ENCODE measurements around the gene IBA57.
"Not testable (repeated sequence)": the region's sequence is repeated elsewhere in the genome, so short reads cannot be mapped to it uniquely, and the experiment has no call there.

Gene IBA57

DNA sequence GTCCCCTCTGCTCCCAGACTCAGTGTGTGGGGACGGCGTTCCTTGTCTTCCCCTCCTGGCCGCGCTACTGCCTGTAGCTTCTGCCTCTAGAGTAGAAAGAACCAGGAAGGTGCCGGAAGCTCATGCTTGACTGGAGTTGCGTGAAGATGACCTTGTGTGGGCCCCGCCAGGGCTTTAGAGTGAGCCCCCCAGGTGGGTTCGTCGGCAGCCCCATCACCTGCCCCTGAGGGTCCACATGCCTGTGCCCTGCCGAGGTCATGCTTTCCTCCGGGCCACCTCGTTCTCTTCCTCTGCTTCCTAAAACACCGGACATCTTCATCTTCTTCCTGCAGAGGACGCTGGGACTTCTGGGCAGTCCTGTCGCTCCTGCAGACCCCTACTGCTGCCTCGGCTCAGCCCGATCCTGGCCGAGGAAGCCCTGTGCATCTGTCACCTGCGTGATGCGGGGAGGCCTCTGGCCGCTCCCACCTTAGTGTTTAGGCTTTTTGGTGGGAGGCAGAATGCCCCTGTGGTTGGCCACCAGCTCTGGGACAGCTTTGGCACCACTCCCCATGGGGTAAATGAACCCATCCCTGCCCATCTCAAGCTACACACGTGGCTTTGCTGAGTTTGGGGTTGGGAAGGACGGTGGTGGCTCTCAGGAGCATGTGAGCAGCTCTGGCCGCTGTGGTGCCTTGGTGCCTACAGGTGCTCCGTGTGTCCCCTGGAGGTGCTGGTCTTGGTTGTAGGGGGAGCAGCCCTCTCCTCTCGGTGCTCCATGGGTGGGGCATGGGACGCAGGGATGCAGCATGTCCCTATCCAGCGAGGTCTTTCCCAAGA is 54.6 kb downstream of the IBA57 start:
- H3K9me3 ChIP-seq (ENCODE audit: control insufficient read depth in 2 of 2, low read length in 2 of 2), result peaks cover 0 to 6% of the 10 kb centered on the region in 2 donors
- H3K9ac ChIP-seq (ENCODE audit: low read depth in 1 of 2, low read length in 2 of 2), result no peak overlapping the region
- no peak overlapping the region for H3K4me3 ChIP-seq (ENCODE audit: low read length in 2 of 2)
- H3K36me3 ChIP-seq (ENCODE audit: control insufficient read depth in 2 of 2, insufficient read depth in 2 of 2, low read length in 2 of 2), result peaks cover 0 to 2% of the 10 kb centered on the region in 2 donors
- H3K27ac ChIP-seq (ENCODE audit: low read depth in 2 of 2, low read length in 2 of 2), result no peak overlapping the region
- no peaks in the 10 kb centered on the region for H3K27me3 ChIP-seq (ENCODE audit: control insufficient read depth in 2 of 2, insufficient read depth in 2 of 2, low read length in 2 of 2)
- H3K4me1 ChIP-seq (ENCODE audit: control insufficient read depth in 2 of 2, insufficient read depth in 2 of 2, low read length in 2 of 2), result no peaks in the 10 kb centered on the region

DNA sequence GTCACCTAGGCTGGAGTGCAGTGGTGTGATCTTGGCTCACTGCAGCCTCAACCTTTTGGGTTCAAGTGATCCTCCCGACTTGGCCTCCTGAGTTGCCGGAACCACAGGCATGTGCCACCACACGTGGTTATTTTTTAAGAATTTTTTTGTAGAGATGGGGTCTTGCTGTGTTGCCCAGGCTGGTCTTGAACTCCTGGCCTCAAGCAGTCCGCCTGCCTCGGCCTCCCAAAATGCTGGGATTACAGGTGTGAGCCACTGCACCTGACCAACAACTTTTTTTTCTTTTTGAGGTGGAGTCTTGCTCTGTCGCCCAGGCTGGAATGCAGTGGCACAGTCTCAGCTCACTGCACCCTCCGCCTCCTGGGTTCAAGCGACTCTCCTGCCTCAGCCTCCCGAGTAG is 55.5 kb downstream of the IBA57 start:
- H3K9ac ChIP-seq (ENCODE audit: low read depth in 1 of 2, low read length in 2 of 2); H3K27ac ChIP-seq (ENCODE audit: low read depth in 2 of 2, low read length in 2 of 2); H3K4me1 ChIP-seq (ENCODE audit: control insufficient read depth in 2 of 2, insufficient read depth in 2 of 2, low read length in 2 of 2); H3K4me3 ChIP-seq (ENCODE audit: low read length in 2 of 2); H3K36me3 ChIP-seq (ENCODE audit: control insufficient read depth in 2 of 2, insufficient read depth in 2 of 2, low read length in 2 of 2); H3K27me3 ChIP-seq (ENCODE audit: control insufficient read depth in 2 of 2, insufficient read depth in 2 of 2, low read length in 2 of 2); H3K9me3 ChIP-seq (ENCODE audit: control insufficient read depth in 2 of 2, low read length in 2 of 2): not testable (repeated sequence)

DNA sequence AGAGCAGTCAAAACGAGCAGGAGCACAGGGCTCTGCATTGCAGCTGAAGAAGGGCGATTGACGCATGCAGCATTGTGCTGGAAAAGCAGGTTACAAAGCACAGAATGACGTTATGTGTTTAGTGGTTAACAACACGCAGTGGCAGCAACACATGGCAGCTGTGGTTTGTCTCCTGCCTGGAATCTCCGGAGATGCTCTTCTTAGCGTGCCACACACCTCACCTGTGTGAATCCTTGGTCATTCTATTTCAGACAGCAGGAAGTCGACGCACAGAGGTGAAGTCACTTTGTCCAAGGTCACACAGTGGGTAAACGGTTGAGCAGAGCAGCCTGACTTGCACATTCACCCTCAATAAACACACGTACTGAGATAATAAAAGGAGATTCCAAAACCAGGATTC is 56.9 kb downstream of the IBA57 start:
- H3K27ac ChIP-seq (ENCODE audit: low read depth in 2 of 2, low read length in 2 of 2), result no peak overlapping the region

DNA sequence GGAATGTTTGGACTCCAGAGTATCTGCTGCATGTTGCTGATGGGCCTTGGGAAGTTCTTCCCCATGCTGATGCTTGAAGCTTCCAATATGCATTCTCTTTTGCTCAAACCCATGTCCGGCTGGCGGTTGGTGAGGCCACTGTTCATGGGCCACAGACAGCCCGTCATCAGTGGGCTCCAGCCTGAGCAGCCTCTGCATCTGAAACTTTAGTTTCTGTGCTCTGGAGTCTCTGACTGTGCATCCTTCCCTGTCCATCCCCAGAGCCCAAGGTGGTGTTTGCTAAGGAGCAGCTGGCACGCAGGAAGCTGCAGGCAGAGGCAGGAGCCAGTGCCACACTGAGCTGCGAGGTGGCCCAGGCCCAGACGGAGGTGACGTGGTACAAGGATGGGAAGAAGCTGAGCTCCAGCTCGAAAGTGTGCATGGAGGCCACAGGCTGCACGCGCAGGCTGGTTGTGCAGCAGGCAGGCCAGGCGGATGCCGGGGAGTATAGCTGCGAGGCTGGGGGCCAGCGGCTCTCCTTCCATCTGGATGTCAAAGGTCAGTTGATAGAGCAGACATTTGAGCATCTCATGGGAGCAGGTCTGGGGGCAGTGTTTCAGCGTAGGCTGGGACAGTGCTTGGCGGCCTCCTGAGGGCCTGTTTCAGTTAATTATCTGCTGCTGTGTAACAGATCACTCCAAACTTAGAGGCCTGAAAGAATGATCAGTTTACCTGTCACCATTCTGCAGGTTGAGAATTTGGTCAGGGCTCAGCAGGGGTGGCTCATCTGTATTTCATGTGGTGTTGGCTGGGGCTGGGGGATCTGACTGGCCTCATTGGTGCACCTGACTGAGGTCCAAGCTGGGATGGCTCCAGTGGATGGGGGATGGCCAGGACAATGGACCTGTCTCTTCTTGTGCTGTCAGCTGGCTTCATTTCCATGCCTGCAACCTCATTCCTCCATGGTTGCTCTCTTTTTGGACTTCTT is 58.9 kb downstream of the IBA57 start:
- H3K9me3 ChIP-seq (ENCODE audit: control insufficient read depth in 2 of 2, low read length in 2 of 2), result peaks cover 0 to 9% of the 10 kb centered on the region in 2 donors
- H3K4me1 ChIP-seq (ENCODE audit: control insufficient read depth in 2 of 2, insufficient read depth in 2 of 2, low read length in 2 of 2), result no peaks in the 10 kb centered on the region
- no peak overlapping the region for H3K9ac ChIP-seq (ENCODE audit: low read depth in 1 of 2, low read length in 2 of 2)
- H3K27me3 ChIP-seq (ENCODE audit: control insufficient read depth in 2 of 2, insufficient read depth in 2 of 2, low read length in 2 of 2), result no peaks in the 10 kb centered on the region
- peaks cover 0 to 2% of the 10 kb centered on the region in 2 donors for H3K36me3 ChIP-seq (ENCODE audit: control insufficient read depth in 2 of 2, insufficient read depth in 2 of 2, low read length in 2 of 2)
- H3K27ac ChIP-seq (ENCODE audit: low read depth in 2 of 2, low read length in 2 of 2), result no peak overlapping the region
- no peak overlapping the region for H3K4me3 ChIP-seq (ENCODE audit: low read length in 2 of 2)

More for the DNA sequence above, 56.9 kb downstream of the IBA57 start:
- H3K36me3 ChIP-seq (ENCODE audit: control insufficient read depth in 2 of 2, insufficient read depth in 2 of 2, low read length in 2 of 2), result peaks cover 0 to 2% of the 10 kb centered on the region in 2 donors
- no peaks in the 10 kb centered on the region for H3K27me3 ChIP-seq (ENCODE audit: control insufficient read depth in 2 of 2, insufficient read depth in 2 of 2, low read length in 2 of 2)
- H3K4me1 ChIP-seq (ENCODE audit: control insufficient read depth in 2 of 2, insufficient read depth in 2 of 2, low read length in 2 of 2), result no peaks in the 10 kb centered on the region
- peaks cover 0 to 9% of the 10 kb centered on the region in 2 donors for H3K9me3 ChIP-seq (ENCODE audit: control insufficient read depth in 2 of 2, low read length in 2 of 2)
- no peak overlapping the region for H3K4me3 ChIP-seq (ENCODE audit: low read length in 2 of 2)
- H3K9ac ChIP-seq (ENCODE audit: low read depth in 1 of 2, low read length in 2 of 2), result no peak overlapping the region

DNA sequence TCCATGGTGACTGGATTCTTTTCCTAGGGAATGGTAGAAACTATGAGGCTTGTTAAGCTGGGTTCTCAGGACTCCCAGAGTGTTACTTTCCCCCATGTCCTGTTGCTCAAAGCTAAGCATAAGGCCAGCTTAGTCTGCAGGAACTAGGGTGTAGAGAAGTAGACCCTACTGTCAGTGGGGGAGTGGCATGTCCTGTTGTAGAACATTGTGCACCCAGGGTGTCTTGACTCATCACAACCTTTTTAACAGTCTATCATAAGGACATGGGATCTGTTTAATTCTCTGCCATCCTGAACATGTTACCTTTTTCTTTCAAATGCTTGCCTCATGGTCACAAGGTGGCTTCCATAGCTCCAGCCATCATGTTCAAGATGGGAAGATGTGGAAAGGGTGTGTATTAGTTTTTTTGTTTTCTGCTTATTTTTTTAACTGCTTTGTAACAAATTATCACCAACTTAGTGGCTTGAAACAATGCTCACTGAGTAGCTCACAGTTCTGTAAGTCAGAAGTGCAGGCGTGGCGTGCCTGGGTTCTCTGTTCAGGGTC is 59.6 kb downstream of the IBA57 start:
- Histone ChIP-seq H3K4me1 (ENCODE audit: control insufficient read depth in 2 of 2, insufficient read depth in 2 of 2, low read length in 2 of 2) (no peaks in the 10 kb centered on the region), H3K4me3 (ENCODE audit: low read length in 2 of 2) (no peak overlapping the region), H3K9ac (ENCODE audit: low read depth in 1 of 2, low read length in 2 of 2) (no peak overlapping the region), H3K9me3 (ENCODE audit: control insufficient read depth in 2 of 2, low read length in 2 of 2) (peaks cover 0 to 9% of the 10 kb centered on the region in 2 donors), H3K27ac (ENCODE audit: low read depth in 2 of 2, low read length in 2 of 2) (no peak overlapping the region), H3K27me3 (ENCODE audit: control insufficient read depth in 2 of 2, insufficient read depth in 2 of 2, low read length in 2 of 2) (no peaks in the 10 kb centered on the region), H3K36me3 (ENCODE audit: control insufficient read depth in 2 of 2, insufficient read depth in 2 of 2, low read length in 2 of 2) (peaks cover 0 to 2% of the 10 kb centered on the region in 2 donors)

DNA sequence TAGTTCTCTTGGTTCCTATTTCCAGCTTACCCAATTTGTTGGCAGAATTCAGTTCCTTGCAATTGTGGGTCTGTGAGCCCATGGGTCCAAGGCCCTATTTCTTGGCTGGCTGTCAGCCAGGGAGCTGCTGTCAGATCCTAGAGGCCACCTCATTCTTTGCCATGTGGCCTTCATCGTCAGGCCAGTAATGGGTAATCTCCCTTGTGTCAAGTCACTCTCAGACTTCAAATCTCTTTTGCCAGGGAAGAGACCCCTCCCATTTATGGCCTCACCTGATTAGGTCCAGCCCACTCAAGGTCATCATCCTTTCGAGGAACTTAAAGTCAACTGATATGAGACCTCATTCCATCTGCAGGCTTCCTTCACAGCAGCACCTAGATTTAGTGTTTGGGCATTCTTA is 60.1 kb downstream of the IBA57 start:
- peaks cover 0 to 2% of the 10 kb centered on the region in 2 donors for H3K36me3 ChIP-seq (ENCODE audit: control insufficient read depth in 2 of 2, insufficient read depth in 2 of 2, low read length in 2 of 2)
- H3K4me3 ChIP-seq (ENCODE audit: low read length in 2 of 2), result no peak overlapping the region
- H3K27ac ChIP-seq (ENCODE audit: low read depth in 2 of 2, low read length in 2 of 2), result no peak overlapping the region
- no peaks in the 10 kb centered on the region for H3K27me3 ChIP-seq (ENCODE audit: control insufficient read depth in 2 of 2, insufficient read depth in 2 of 2, low read length in 2 of 2)
- peaks cover 0 to 9% of the 10 kb centered on the region in 2 donors for H3K9me3 ChIP-seq (ENCODE audit: control insufficient read depth in 2 of 2, low read length in 2 of 2)
- H3K9ac ChIP-seq (ENCODE audit: low read depth in 1 of 2, low read length in 2 of 2), result no peak overlapping the region
- no peaks in the 10 kb centered on the region for H3K4me1 ChIP-seq (ENCODE audit: control insufficient read depth in 2 of 2, insufficient read depth in 2 of 2, low read length in 2 of 2)

DNA sequence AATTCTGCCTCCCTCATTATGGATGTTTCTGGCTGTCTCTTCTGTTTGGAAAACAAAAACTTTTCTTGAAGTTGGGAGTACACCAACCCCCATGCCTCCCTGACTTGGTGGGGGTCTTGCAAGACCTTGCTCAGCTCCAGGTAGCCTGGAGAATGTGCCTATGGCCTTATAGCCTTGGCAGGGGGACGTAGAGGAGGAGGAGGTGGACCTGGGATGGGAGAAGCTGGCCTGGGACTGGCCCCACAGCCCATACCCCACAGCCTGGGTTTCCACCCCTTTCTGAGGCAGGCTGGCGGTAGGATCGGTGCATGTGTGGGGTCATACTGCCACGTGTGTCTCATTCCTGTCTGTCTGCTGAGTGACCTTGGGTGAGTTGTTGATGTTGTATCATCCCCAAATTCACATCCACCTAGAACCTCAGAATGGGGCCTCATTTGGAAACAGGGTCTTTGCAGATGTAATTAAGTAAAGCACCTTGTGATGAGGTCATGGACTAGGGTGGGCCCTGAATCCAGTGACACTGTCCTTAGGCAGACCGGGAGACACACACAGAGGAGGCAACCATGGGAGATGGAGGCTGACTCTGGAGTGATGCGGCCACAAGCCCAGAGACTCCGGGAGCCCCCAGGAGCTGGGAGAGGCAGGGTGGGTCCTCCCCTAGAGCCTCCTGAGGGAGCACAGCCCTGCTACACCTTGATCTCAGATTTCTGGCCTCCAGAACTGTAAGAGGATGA is 60.7 kb downstream of the IBA57 start:
- peaks cover 0 to 2% of the 10 kb centered on the region in 2 donors for H3K36me3 ChIP-seq (ENCODE audit: control insufficient read depth in 2 of 2, insufficient read depth in 2 of 2, low read length in 2 of 2)
- no peak overlapping the region for H3K9ac ChIP-seq (ENCODE audit: low read depth in 1 of 2, low read length in 2 of 2)
- peaks cover 0 to 9% of the 10 kb centered on the region in 2 donors for H3K9me3 ChIP-seq (ENCODE audit: control insufficient read depth in 2 of 2, low read length in 2 of 2)
- no peak overlapping the region for H3K27ac ChIP-seq (ENCODE audit: low read depth in 2 of 2, low read length in 2 of 2)
- H3K4me1 ChIP-seq (ENCODE audit: control insufficient read depth in 2 of 2, insufficient read depth in 2 of 2, low read length in 2 of 2), result no peaks in the 10 kb centered on the region
- no peak overlapping the region for H3K4me3 ChIP-seq (ENCODE audit: low read length in 2 of 2)
- no peaks in the 10 kb centered on the region for H3K27me3 ChIP-seq (ENCODE audit: control insufficient read depth in 2 of 2, insufficient read depth in 2 of 2, low read length in 2 of 2)

DNA sequence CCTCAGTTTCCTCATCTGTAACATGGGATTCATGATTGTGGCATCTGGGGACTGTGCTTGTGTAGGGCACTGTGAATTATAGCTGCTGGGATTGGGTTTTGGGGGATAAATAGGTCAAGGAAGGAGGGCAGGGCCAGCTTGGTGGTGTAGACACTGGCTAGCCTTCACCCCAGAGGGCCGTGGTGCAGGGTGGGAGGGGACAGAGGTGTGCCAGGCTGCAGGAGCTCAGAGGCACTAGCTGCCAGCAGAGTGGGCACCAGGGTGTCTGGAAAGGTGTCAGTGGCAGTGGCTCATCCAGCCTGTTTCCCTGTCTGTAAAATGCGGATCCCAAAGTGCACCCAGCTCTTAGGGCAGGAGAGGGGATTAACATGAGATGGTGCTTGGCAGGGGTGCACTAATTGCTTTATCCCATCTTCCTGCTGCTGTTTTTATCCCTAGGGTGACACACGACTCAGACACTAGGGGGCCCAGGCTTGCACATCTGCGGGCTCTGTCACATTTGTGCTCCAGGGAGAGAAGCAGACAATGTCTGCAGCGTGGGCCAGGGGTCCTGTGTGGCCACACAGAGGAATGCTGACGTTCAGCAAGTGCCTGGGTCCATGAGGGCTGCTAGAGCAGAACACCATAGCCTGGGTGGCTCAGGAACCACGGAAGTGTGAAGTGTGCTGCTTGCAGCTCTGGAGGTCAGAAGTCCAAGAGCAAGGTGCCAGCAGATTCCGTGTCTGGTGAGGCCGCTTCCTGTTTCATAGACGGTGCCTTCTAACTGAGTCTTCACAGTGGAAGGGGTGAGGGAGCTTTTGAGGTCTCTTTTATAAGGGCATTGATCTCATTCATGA is 61.6 kb downstream of the IBA57 start:
- peaks cover 0 to 9% of the 10 kb centered on the region in 2 donors for H3K9me3 ChIP-seq (ENCODE audit: control insufficient read depth in 2 of 2, low read length in 2 of 2)
- no peak overlapping the region for H3K27ac ChIP-seq (ENCODE audit: low read depth in 2 of 2, low read length in 2 of 2)
- H3K4me1 ChIP-seq (ENCODE audit: control insufficient read depth in 2 of 2, insufficient read depth in 2 of 2, low read length in 2 of 2), result no peaks in the 10 kb centered on the region
- no peak overlapping the region for H3K4me3 ChIP-seq (ENCODE audit: low read length in 2 of 2)
- no peaks in the 10 kb centered on the region for H3K27me3 ChIP-seq (ENCODE audit: control insufficient read depth in 2 of 2, insufficient read depth in 2 of 2, low read length in 2 of 2)
- peaks cover 0 to 2% of the 10 kb centered on the region in 2 donors for H3K36me3 ChIP-seq (ENCODE audit: control insufficient read depth in 2 of 2, insufficient read depth in 2 of 2, low read length in 2 of 2)
- H3K9ac ChIP-seq (ENCODE audit: low read depth in 1 of 2, low read length in 2 of 2), result no peak overlapping the region

DNA sequence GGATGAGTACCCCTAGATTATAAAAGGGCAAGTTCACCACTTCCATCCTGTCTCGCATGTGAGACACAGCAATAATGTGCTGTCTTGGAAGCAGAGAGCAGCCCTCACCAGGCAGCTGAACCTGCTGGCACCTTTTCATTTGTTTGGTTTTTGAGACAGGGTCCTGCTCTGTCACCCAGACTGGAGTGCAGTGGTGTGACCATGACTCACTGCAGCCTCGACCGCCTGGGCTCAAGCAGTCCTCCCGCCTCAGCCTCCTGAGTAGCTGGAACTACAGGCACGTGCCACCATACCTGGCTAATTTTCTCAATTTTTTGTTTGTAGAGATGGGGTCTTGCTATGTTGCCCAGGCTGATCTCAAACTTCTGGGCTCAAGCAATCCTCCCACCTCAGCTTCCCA is 62.5 kb downstream of the IBA57 start:
- not testable (repeated sequence) for H3K4me1 ChIP-seq (ENCODE audit: control insufficient read depth in 2 of 2, insufficient read depth in 2 of 2, low read length in 2 of 2); H3K36me3 ChIP-seq (ENCODE audit: control insufficient read depth in 2 of 2, insufficient read depth in 2 of 2, low read length in 2 of 2); H3K27me3 ChIP-seq (ENCODE audit: control insufficient read depth in 2 of 2, insufficient read depth in 2 of 2, low read length in 2 of 2); H3K9me3 ChIP-seq (ENCODE audit: control insufficient read depth in 2 of 2, low read length in 2 of 2); H3K4me3 ChIP-seq (ENCODE audit: low read length in 2 of 2); H3K9ac ChIP-seq (ENCODE audit: low read depth in 1 of 2, low read length in 2 of 2); H3K27ac ChIP-seq (ENCODE audit: low read depth in 2 of 2, low read length in 2 of 2)
